ENCODE results near the gene LAMA1. TPM values are rescaled to one million over a fixed set of nuclear protein-coding genes. Genes with fewer than 3 reads are reported as not detected.

Gene LAMA1
- total RNA-seq, 4 donors from 2014 or later: 0.17 to 1.7 (median 0.61) TPM

DNA sequence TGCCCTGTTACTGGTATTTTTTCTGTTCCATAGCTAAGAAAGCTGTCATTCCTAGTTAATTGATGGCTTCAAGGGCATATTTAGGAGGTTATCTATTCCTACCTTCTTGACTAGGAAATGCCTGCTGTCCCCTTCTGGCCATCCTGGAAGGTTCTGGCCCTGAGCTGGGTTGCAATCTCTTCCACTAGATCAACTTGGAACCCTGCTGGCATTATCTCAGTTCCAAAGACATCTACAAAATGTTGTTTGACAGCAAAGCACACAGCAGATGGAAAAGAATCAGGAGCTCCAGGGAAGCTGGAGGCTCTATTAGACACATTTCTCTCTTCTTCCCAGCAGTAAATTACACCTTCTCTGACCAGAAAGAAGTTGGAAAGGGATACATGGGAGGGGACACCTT, 196.0 kb downstream of the LAMA1 start:
- intact Hi-C loops (cut with DNase I; ENCODE audit: low total_unique reads): loop anchor here (5.0 kb wide), 1 partner anchor 81 kb away; no protein-coding TSS in a partner anchor
- no peak overlapping the region for H3K4me3 ChIP-seq (ENCODE audit: low read depth, poor library complexity, severe bottlenecking)
- TF ChIP-seq CTCF (IDR thresholded peaks at IDR 0.05): no peak
- TF ChIP-seq POLR2A (IDR thresholded peaks at IDR 0.05): no peak
- DNase-seq (ENCODE audit: low spot score in 2 of 2): no peak

DNA sequence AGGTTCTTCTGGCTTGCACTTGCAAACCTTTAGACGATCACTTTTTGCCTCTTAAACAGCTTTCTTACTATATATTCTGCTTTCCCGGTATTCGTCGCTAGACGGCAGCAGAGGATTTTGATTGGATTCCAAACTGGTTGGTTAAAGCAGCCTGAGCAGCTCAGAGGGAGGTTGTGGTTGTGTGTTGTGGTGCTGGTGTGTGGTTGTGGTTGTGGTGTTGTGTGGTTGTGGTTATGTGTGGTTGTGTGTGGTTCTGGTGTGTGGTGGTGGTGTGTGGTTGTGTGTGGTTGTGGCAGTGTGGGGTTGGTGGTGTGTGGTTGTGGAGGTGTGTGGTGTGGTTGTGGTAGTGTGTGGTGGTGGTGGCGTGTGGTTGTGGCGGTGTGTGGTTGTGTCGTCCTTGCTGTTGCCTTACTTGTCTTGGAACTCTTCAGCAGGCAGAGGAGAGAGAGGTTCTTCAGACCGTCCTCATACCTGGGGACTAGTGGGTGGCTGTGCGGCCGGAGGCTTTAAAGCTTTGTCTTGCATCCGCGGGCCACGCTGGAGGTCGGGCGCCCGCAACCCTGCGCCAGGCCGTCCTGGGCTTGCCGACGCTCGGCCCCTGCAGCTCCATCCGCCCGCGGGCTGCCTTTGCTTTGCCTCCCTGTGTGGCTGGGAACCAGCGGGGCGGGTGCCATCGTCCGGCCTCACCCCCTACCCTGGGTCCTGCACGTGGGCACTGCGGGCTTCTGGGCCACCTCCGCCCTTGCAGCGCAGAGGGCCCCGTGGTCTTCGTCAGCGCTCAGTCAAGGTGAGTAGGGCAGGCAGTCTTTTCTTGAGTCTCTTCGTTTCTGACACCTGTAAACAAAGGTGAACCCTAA, 197.3 kb downstream of the LAMA1 start:
- intact Hi-C loops (cut with DNase I; ENCODE audit: low total_unique reads): loop anchor here (5.0 kb wide), 1 partner anchor 82 kb away; no protein-coding TSS in a partner anchor
- 70 to 76% methylated on average over 25 to 35 of the region's 37 CpGs for WGBS, 2 donors
- no peak overlapping the region for H3K4me3 ChIP-seq (ENCODE audit: low read depth, poor library complexity, severe bottlenecking)
- DNase-seq (ENCODE audit: low spot score in 2 of 2): peak in 1 of 2 donors; percentile 48
- TF ChIP-seq CTCF (IDR thresholded peaks at IDR 0.05) (peak in 1 of 3 donors; percentile 56), POLR2A (IDR thresholded peaks at IDR 0.05) (no peak)

GRCh38 chr18:6917072-6917471, 200.5 kb downstream of the LAMA1 start:
- H3K4me3 ChIP-seq (ENCODE audit: low read depth, poor library complexity, severe bottlenecking): no peak overlapping the region
- 69 to 87% methylated on average over 3 of the region's 3 CpGs for WGBS, 2 donors
- TF ChIP-seq POLR2A (IDR thresholded peaks at IDR 0.05) (no peak), CTCF (IDR thresholded peaks at IDR 0.05) (no peak)
- intact Hi-C loops (cut with DNase I; ENCODE audit: low total_unique reads): loop anchor here (10.0 kb wide), 1 partner anchor 108 kb away; no protein-coding TSS in a partner anchor
- no peak for DNase-seq (ENCODE audit: low spot score in 2 of 2)

- H3K4me3 ChIP-seq (ENCODE audit: low read depth, poor library complexity, severe bottlenecking): no peak overlapping the region
- no peak for DNase-seq (ENCODE audit: low spot score in 2 of 2)
- TF ChIP-seq CTCF (IDR thresholded peaks at IDR 0.05) (no peak), POLR2A (IDR thresholded peaks at IDR 0.05) (no peak)
- intact Hi-C loops (cut with DNase I; ENCODE audit: low total_unique reads): no loop called here
- 65 to 67% methylated on average over 3 of the region's 3 CpGs for WGBS, 2 donors
These were observed 216.2 kb downstream of the LAMA1 start for GRCh38 chr18:6901286-6901926.

- intact Hi-C loops (cut with DNase I; ENCODE audit: low total_unique reads): no loop called here
- no peak overlapping the region for H3K4me3 ChIP-seq (ENCODE audit: low read depth, poor library complexity, severe bottlenecking)
- 93 to 95% methylated on average over 3 of the region's 3 CpGs for WGBS, 2 donors
- DNase-seq (ENCODE audit: low spot score in 2 of 2): no peak
- TF ChIP-seq CTCF (IDR thresholded peaks at IDR 0.05): no peak
- no peak for TF ChIP-seq POLR2A (IDR thresholded peaks at IDR 0.05)
These were observed 225.8 kb downstream of the LAMA1 start for GRCh38 chr18:6891788-6892187.

Other genes with a start within 250 kb of the LAMA1 start
- not detected for gene LRRC30, start 113.3 kb upstream of the LAMA1 start, total RNA-seq